Stimulated activated CD4-positive, alpha-beta T cell treated with anti-CD3 and anti-CD28 coated beads, Interleukin-4, amount 100 ng/mL, for 48 hours (primary cell): Measurements from ENCODE around the gene SMOC2.

Experiments used
- DNase-seq, 2 donors: peaks; one replicate each; pipeline ENCODE4 v3.0.0-alpha.2; 2020; ENCODE audit warnings: low read depth in 2 of 2

Gene SMOC2

GRCh38 chr6:168516944-168517741, 76.2 kb downstream of the SMOC2 start:
- no peak for DNase-seq

GRCh38 chr6:168517742-168518347, 76.9 kb downstream of the SMOC2 start:
- DNase-seq, result no peak

- DNase-seq, result no peak
Observed at GRCh38 chr6:168518348-168518745, 77.4 kb downstream of the SMOC2 start.

- no peak for DNase-seq
Observed at GRCh38 chr6:168518867-168519266, 77.9 kb downstream of the SMOC2 start.

- no peak for DNase-seq
Observed at GRCh38 chr6:168520233-168520632, 79.2 kb downstream of the SMOC2 start.

- DNase-seq, result no peak
Observed at GRCh38 chr6:168524571-168525001, 83.6 kb downstream of the SMOC2 start.

- DNase-seq, result no peak
Observed at GRCh38 chr6:168525114-168525513, 84.1 kb downstream of the SMOC2 start.

- no peak for DNase-seq
Observed at GRCh38 chr6:168525926-168526630, 85.1 kb downstream of the SMOC2 start.

- no peak for DNase-seq
Observed at GRCh38 chr6:168526841-168527281, 85.9 kb downstream of the SMOC2 start.

GRCh38 chr6:168527451-168528210, 86.6 kb downstream of the SMOC2 start:
- DNase-seq, result no peak

GRCh38 chr6:168528474-168529095, 87.6 kb downstream of the SMOC2 start:
- DNase-seq, result no peak

GRCh38 chr6:168529214-168529613, 88.2 kb downstream of the SMOC2 start:
- DNase-seq, result no peak

GRCh38 chr6:168530653-168531071, 89.7 kb downstream of the SMOC2 start:
- no peak for DNase-seq

GRCh38 chr6:168532070-168532469, 91.1 kb downstream of the SMOC2 start:
- DNase-seq, result no peak

- no peak for DNase-seq
Observed at GRCh38 chr6:168533414-168533813, 92.4 kb downstream of the SMOC2 start.

GRCh38 chr6:168534265-168534664, 93.3 kb downstream of the SMOC2 start:
- no peak for DNase-seq

GRCh38 chr6:168535711-168536110, 94.7 kb downstream of the SMOC2 start:
- no peak for DNase-seq

- no peak for DNase-seq
Observed at GRCh38 chr6:168536196-168536595, 95.2 kb downstream of the SMOC2 start.

- no peak for DNase-seq
Observed at GRCh38 chr6:168536665-168537539, 95.9 kb downstream of the SMOC2 start.

- no peak for DNase-seq
Observed at GRCh38 chr6:168537540-168537884, 96.5 kb downstream of the SMOC2 start.
